K562 (cell line): ENCODE data around the gene WT1. TPM values are rescaled to one million over a fixed set of nuclear protein-coding genes. Genes with fewer than 3 reads are reported as not detected.
A peak's percentile ranks its signal among the peaks of the same experiment; 100 is the strongest.

Experiments
- HNRNPL ChIP-seq: fragments of 200-400 bp; formaldehyde crosslinking; IDR thresholded peaks from 2 replicates; pipeline ENCODE4 v1.6.1; 2017; ENCODE audit warnings: low read depth, mild to moderate bottlenecking, low read length
- SMAD4 ChIP-seq: fragments of 250-450 bp; sonication (Bioruptor Pico); conservative IDR thresholded peaks from 2 replicates; pipeline ENCODE4 v1.8.0; 2021; ENCODE audit warnings: inconsistent platforms, mild to moderate bottlenecking, moderate library complexity
- TOE1 ChIP-seq, 2 experiments: fragments of 450-650 bp in 1 of 2; sonication (generic) in 1 of 2; formaldehyde crosslinking in 1 of 2; IDR thresholded peaks; 2 replicates each; pipeline versions ENCODE4 v1.7.1 to v1.8.0; 2016 to 2022; ENCODE audit warnings: borderline replicate concordance in 2 of 2, mild to moderate bottlenecking in 2 of 2, antibody characterized with exemption in 1 of 2, inconsistent platforms in 1 of 2, low read depth in 1 of 2, missing genetic modification reagents in 1 of 2, moderate library complexity in 1 of 2
- ZNF263 ChIP-seq: sonication (generic); formaldehyde crosslinking; IDR thresholded peaks from 2 replicates; pipeline ENCODE4 v1.8.0; 2022; ENCODE audit warnings: mild to moderate bottlenecking, missing genetic modification reagents, borderline replicate concordance
- polyA plus RNA-seq, 8 experiments: library from polyadenylated mRNA; depleted of rRNA in 4 of 8; stranded (reverse) in 5 of 8; unstranded in 3 of 8; fragments of >200 nt; fragmentation: Nextera tagmentation in 2 of 8; fragmentation: Illumina TruSeq in 1 of 8; extraction: Ambion mirVana in 2 of 8; extraction: Trizol in 1 of 8; gene quantifications; 2 replicates each; pipeline versions ENCODE4 v1.2.1 to v1.2.3, GENCODE V29; 2011 to 2014; ENCODE audit warnings: inconsistent platforms in 1 of 8, missing spikeins in 1 of 8
- total RNA-seq, 7 experiments: library from RNA; depleted of rRNA in 6 of 7; stranded (reverse); fragments of >200 nt in 6 of 7; fragmentation: Illumina TruSeq in 2 of 7; extraction: Trizol in 2 of 7; gene quantifications; 2 replicates each; pipeline versions ENCODE4 v1.2.1 to v1.2.3, GENCODE V29; 2011 to 2021; ENCODE audit warnings: low replicate concordance in 1 of 7
- TF ChIP-seq, protein P1 (sequence below), 3 experiments: fragments of 200-800 bp in 1 of 3; fragments of 250-450 bp in 1 of 3; fragments of 450-650 bp in 1 of 3; sonication (Bioruptor Pico) in 1 of 3; sonication (Bioruptor generic) in 1 of 3; formaldehyde crosslinking in 1 of 3; IDR thresholded peaks; 2 replicates each; pipeline versions ENCODE4 v1.6.1 to v1.8.0; 2016 to 2022; ENCODE audit warnings: mild to moderate bottlenecking in 2 of 3, missing genetic modification characterization in 2 of 3, missing compliant biosample characterization in 1 of 3, moderate library complexity in 1 of 3
- TF ChIP-seq, protein P2 (sequence below): sonication (generic); formaldehyde crosslinking; IDR thresholded peaks from 2 replicates; pipeline ENCODE4 v1.8.0; 2023; ENCODE audit warnings: mild to moderate bottlenecking, missing genetic modification reagents
- TF ChIP-seq, protein P3 (sequence below): sonication (generic); formaldehyde crosslinking; IDR thresholded peaks from 2 replicates; pipeline ENCODE4 v1.8.1; 2023; ENCODE audit warnings: mild to moderate bottlenecking, missing genetic modification reagents
- TF ChIP-seq, protein P4 (sequence below): IDR thresholded peaks from 2 replicates; pipeline ENCODE4 v1.6.1; 2016; ENCODE audit warnings: missing genetic modification characterization, missing compliant biosample characterization

WT1 gene
- total and polyA plus RNA-seq, 9 of the 15 experiments (the other 6 are each of a cell fraction or from before 2014, with no cell fraction given), result 7.1 to 33.8 (median 19.4) TPM

DNA sequence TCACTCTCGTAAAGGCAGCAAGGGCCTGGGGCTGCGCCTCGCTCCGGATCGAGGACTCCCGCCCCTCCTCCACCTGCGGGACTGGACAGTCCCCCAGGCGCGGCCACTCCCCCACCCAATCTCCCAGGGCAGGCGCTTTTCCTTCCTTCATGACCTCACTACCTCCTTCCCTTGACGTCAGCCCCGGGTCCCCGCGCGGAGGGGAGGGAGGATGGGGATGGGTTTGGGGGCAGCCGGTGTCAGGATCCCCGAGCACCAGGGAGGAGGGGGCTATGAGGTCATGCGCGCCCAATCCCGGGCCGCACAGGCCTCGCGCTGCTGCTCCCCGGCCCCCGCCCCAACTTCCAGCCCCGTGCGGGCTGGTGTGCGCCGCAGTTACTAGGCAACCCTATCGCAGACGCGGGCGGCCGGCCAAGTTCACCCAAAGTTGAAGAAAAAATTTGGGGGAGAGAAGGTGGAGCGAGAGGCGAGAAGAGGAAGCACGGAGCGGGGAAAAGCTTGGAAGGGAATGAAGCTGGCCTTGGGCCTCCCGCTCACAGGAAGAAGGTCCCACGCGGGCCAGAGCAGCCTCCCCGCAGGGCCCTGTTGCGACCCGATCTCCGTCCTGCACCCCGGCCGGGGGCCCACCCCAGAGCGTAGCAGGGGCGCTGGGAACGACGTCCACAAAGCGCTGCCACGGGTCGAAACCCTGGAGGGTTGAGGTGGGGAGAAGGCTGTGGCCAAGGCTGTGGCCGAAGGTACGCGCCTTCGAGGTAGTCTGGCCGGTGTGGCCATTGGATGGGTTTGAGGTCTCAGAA, 8.3 kb downstream of the WT1 start (continued):
- TF ChIP-seq, protein P1, sequence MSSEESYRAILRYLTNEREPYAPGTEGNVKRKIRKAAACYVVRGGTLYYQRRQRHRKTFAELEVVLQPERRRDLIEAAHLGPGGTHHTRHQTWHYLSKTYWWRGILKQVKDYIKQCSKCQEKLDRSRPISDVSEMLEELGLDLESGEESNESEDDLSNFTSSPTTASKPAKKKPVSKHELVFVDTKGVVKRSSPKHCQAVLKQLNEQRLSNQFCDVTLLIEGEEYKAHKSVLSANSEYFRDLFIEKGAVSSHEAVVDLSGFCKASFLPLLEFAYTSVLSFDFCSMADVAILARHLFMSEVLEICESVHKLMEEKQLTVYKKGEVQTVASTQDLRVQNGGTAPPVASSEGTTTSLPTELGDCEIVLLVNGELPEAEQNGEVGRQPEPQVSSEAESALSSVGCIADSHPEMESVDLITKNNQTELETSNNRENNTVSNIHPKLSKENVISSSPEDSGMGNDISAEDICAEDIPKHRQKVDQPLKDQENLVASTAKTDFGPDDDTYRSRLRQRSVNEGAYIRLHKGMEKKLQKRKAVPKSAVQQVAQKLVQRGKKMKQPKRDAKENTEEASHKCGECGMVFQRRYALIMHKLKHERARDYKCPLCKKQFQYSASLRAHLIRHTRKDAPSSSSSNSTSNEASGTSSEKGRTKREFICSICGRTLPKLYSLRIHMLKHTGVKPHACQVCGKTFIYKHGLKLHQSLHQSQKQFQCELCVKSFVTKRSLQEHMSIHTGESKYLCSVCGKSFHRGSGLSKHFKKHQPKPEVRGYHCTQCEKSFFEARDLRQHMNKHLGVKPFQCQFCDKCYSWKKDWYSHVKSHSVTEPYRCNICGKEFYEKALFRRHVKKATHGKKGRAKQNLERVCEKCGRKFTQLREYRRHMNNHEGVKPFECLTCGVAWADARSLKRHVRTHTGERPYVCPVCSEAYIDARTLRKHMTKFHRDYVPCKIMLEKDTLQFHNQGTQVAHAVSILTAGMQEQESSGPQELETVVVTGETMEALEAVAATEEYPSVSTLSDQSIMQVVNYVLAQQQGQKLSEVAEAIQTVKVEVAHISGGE (CRISPR knock-in tag; IDR thresholded peaks at IDR 0.05), result 0 out of 6 replicates have a peak, but pooled peaks of 1 of the 3 experiments have one; percentile 20
- TF ChIP-seq, protein P2, sequence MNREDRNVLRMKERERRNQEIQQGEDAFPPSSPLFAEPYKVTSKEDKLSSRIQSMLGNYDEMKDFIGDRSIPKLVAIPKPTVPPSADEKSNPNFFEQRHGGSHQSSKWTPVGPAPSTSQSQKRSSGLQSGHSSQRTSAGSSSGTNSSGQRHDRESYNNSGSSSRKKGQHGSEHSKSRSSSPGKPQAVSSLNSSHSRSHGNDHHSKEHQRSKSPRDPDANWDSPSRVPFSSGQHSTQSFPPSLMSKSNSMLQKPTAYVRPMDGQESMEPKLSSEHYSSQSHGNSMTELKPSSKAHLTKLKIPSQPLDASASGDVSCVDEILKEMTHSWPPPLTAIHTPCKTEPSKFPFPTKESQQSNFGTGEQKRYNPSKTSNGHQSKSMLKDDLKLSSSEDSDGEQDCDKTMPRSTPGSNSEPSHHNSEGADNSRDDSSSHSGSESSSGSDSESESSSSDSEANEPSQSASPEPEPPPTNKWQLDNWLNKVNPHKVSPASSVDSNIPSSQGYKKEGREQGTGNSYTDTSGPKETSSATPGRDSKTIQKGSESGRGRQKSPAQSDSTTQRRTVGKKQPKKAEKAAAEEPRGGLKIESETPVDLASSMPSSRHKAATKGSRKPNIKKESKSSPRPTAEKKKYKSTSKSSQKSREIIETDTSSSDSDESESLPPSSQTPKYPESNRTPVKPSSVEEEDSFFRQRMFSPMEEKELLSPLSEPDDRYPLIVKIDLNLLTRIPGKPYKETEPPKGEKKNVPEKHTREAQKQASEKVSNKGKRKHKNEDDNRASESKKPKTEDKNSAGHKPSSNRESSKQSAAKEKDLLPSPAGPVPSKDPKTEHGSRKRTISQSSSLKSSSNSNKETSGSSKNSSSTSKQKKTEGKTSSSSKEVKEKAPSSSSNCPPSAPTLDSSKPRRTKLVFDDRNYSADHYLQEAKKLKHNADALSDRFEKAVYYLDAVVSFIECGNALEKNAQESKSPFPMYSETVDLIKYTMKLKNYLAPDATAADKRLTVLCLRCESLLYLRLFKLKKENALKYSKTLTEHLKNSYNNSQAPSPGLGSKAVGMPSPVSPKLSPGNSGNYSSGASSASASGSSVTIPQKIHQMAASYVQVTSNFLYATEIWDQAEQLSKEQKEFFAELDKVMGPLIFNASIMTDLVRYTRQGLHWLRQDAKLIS (CRISPR knock-in tag), result no peak
- no peak for TF ChIP-seq HNRNPL
- TF ChIP-seq, protein P3, sequence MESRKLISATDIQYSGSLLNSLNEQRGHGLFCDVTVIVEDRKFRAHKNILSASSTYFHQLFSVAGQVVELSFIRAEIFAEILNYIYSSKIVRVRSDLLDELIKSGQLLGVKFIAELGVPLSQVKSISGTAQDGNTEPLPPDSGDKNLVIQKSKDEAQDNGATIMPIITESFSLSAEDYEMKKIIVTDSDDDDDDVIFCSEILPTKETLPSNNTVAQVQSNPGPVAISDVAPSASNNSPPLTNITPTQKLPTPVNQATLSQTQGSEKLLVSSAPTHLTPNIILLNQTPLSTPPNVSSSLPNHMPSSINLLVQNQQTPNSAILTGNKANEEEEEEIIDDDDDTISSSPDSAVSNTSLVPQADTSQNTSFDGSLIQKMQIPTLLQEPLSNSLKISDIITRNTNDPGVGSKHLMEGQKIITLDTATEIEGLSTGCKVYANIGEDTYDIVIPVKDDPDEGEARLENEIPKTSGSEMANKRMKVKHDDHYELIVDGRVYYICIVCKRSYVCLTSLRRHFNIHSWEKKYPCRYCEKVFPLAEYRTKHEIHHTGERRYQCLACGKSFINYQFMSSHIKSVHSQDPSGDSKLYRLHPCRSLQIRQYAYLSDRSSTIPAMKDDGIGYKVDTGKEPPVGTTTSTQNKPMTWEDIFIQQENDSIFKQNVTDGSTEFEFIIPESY (CRISPR knock-in tag), result 0 out of 2 replicates have a peak, but pooled peaks have one; percentile 47
- TF ChIP-seq, protein P4, sequence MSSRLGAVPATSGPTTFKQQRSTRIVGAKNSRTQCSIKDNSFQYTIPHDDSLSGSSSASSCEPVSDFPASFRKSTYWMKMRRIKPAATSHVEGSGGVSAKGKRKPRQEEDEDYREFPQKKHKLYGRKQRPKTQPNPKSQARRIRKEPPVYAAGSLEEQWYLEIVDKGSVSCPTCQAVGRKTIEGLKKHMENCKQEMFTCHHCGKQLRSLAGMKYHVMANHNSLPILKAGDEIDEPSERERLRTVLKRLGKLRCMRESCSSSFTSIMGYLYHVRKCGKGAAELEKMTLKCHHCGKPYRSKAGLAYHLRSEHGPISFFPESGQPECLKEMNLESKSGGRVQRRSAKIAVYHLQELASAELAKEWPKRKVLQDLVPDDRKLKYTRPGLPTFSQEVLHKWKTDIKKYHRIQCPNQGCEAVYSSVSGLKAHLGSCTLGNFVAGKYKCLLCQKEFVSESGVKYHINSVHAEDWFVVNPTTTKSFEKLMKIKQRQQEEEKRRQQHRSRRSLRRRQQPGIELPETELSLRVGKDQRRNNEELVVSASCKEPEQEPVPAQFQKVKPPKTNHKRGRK (tag), result no peak
- TF ChIP-seq ZNF263 (CRISPR knock-in tag), result peak; percentile 93
- TF ChIP-seq SMAD4 (CRISPR knock-in tag), result 0 out of 2 replicates have a peak, but pooled peaks have one; percentile 20
- TF ChIP-seq TOE1 (IDR thresholded peaks at IDR 0.05; ENCODE audit: borderline replicate concordance), result peak; percentile 59; the same call in 1 of the 2 replicates
- TF ChIP-seq TOE1 (CRISPR knock-in tag; IDR thresholded peaks at IDR 0.05; ENCODE audit: borderline replicate concordance, low read depth), result no peak
